Brain microvascular endothelial cell (primary cell): ENCODE results near the gene SERPIND1.
"Not testable (repeated sequence)": the region's sequence is repeated elsewhere in the genome, so short reads cannot be mapped to it uniquely, and the experiment has no call there.

ENCODE experiments used
- DNase-seq: peaks from one replicate; pipeline ENCODE4 v3.0.0-alpha.2; 2020
- H3K27ac ChIP-seq: fragments of 250-450 bp; sonication (Bioruptor Pico); 2 replicates; pipeline ENCODE4 v1.5.1; 2020; ENCODE audit warnings: mild to moderate bottlenecking, moderate library complexity
- H3K27me3 ChIP-seq: fragments of 250-450 bp; sonication (Bioruptor Pico); replicated peaks from 2 replicates; pipeline ENCODE4 v1.5.1; 2020; ENCODE audit warnings: mild to moderate bottlenecking
- H3K36me3 ChIP-seq: fragments of 250-450 bp; sonication (Bioruptor Pico); replicated peaks from 2 replicates; pipeline ENCODE4 v1.5.1; 2020; ENCODE audit warnings: mild to moderate bottlenecking
- H3K4me3 ChIP-seq: 2 replicates; pipeline ENCODE4 v1.5.1; 2011; ENCODE audit warnings: low read depth, mild to moderate bottlenecking, control low read depth, low read length, moderate library complexity
- CTCF ChIP-seq: IDR thresholded peaks from 2 replicates; pipeline ENCODE4 v1.5.1; 2011; ENCODE audit warnings: low read depth, mild to moderate bottlenecking, moderate library complexity, low read length, control low read depth, inconsistent platforms; ENCODE audit errors: missing control alignments
- in situ Hi-C: cut with HindIII; loops from 2 replicates; pipeline ENCODE4 v1.10.0; 2017; ENCODE audit warnings: low sequenced_read_pairs, low pct_ligation_motif_present

The SERPIND1 gene

GRCh38 chr22:20822240-20822639 lies 48.3 kb downstream of the SERPIND1 start:
- no peak overlapping the region for H3K4me3 ChIP-seq
- in situ Hi-C loops = no loop called here
- no peak for TF ChIP-seq CTCF

GRCh38 chr22:20823264-20823663 lies 49.4 kb downstream of the SERPIND1 start:
- no peak for TF ChIP-seq CTCF
- Histone ChIP-seq H3K27ac (no peak overlapping the region), H3K27me3 (no peaks in the 10 kb centered on the region), H3K4me3 (no peak overlapping the region), H3K36me3 (peaks cover 33% of the 10 kb centered on the region)
- in situ Hi-C loops = no loop called here
- DNase-seq = no peak

More at GRCh38 chr22:20822240-20822639, 48.3 kb downstream of the SERPIND1 start:
- peaks cover 39% of the 10 kb centered on the region for H3K36me3 ChIP-seq
- no peaks in the 10 kb centered on the region for H3K27me3 ChIP-seq
- no peak overlapping the region for H3K27ac ChIP-seq
- no peak for DNase-seq

GRCh38 chr22:20825216-20825615 lies 51.3 kb downstream of the SERPIND1 start:
- H3K27me3 ChIP-seq, H3K27ac ChIP-seq, in situ Hi-C loops, H3K4me3 ChIP-seq, DNase-seq: not testable (repeated sequence)
- H3K36me3 ChIP-seq = peaks cover 20% of the 10 kb centered on the region

DNA sequence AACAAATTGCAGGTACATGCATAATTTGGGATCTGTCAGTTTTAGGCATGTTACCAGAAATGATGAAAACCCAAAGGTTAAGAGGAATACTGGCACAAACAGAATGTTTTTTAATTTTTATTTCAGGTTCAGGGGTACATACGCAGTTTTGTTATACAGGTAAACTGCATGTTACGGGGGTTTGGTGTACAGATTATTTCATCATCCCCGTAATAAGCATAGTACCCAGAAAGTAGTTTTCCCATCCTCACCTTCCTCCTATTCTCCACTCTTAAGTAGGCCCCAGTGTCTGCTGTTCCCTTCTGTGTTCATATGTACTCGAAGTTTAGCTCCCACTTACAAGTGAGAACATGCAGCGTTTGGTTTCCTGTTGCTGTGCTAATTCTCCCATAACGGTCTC lies 51.7 kb downstream of the SERPIND1 start:
- no peak for TF ChIP-seq CTCF
- in situ Hi-C loops = no loop called here
- Histone ChIP-seq H3K4me3 (no peak overlapping the region), H3K27ac (no peak overlapping the region), H3K36me3 (peaks cover 24% of the 10 kb centered on the region), H3K27me3 (no peaks in the 10 kb centered on the region)
- DNase-seq = no peak

GRCh38 chr22:20826373-20827152 lies 52.6 kb downstream of the SERPIND1 start:
- H3K27me3 ChIP-seq, H3K4me3 ChIP-seq, in situ Hi-C loops, DNase-seq, H3K27ac ChIP-seq: not testable (repeated sequence)
- H3K36me3 ChIP-seq = peaks cover 31% of the 10 kb centered on the region

- Histone ChIP-seq H3K36me3 (peaks cover 35% of the 10 kb centered on the region), H3K4me3 (no peak overlapping the region), H3K27me3 (no peaks in the 10 kb centered on the region), H3K27ac (no peak overlapping the region)
- no peak for DNase-seq
- in situ Hi-C loops = no loop called here
- no peak for TF ChIP-seq CTCF
Observed at GRCh38 chr22:20829491-20830134, 55.7 kb downstream of the SERPIND1 start.
